Sciatic nerve (tissue), 2 donors: ENCODE data around the gene GALNT4. TPM values are rescaled to one million over a fixed set of nuclear protein-coding genes. Genes with fewer than 3 reads are reported as not detected.

ENCODE experiments used
- ATAC-seq: fragments of 200-7000 bp; cut with Tn5 transposase; one replicate; pipeline ENCODE4 v1.9.1; 2020; ENCODE audit warnings: mild to moderate bottlenecking, moderate library complexity
- DNase-seq: peaks from one replicate; pipeline ENCODE4 v3.0.0-alpha.2; 2020; ENCODE audit warnings: low spot score
- intact Hi-C: fragments of 100-400 bp; cut with DNase I; formaldehyde crosslinking; loops from one replicate; pipeline ENCODE4 v1.14.2; 2022
- total RNA-seq: library from RNA; stranded (reverse); fragmentation: NEBNext Ultra II Directional; extraction: Animal tissue kit (Norgen Biotek cat#: 25700); gene quantifications from one replicate; pipeline ENCODE4 v1.2.1, GENCODE V29; 2021
- donor health status: DM: no; HTN: no; CAD: no.
- donor health status: DM: no; HTN: no; CAD: no.

The GALNT4 gene
- total RNA-seq, 1 donor from 2014 or later = 5.7 TPM

DNA sequence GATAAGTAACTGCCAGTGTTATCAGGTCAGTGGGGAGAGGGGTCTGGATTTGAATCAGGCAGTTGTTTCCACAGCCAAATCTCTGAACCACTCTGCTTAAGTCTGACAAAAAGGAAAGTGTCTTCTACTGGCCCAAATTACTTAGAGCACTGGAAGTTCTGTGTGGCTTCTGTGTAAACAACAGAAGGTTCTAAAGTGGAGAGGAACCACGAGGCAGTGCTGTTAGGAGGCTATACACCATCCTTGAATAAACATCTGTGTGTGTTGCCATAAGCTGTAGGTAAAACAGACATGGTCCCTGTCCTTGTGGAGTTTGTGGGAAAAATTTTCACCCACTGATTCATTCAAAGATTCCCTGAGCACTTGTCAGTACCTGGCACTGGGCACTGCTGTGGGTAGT, 50.0 kb downstream of the GALNT4 start:
- ATAC-seq (no peak), DNase-seq (no peak)
- intact Hi-C loops = no loop called here

Other genes starting within 250 kb of the GALNT4 start
- 93.3 TPM for gene DUSP6, start 172.3 kb downstream of the GALNT4 start, total RNA-seq
- gene POC1B, start 1.3 kb upstream of the GALNT4 start, total RNA-seq = 28.5 TPM
- gene ATP2B1, start 184.0 kb upstream of the GALNT4 start, total RNA-seq = 43.3 TPM